ENCODE data around the gene SCUBE1. TPM values are rescaled to one million over a fixed set of nuclear protein-coding genes. Genes with fewer than 3 reads are reported as not detected.

Gene SCUBE1
- total and polyA plus RNA-seq, 2 of the 4 experiments (the other 2 are of a cell fraction), result not detected

DNA sequence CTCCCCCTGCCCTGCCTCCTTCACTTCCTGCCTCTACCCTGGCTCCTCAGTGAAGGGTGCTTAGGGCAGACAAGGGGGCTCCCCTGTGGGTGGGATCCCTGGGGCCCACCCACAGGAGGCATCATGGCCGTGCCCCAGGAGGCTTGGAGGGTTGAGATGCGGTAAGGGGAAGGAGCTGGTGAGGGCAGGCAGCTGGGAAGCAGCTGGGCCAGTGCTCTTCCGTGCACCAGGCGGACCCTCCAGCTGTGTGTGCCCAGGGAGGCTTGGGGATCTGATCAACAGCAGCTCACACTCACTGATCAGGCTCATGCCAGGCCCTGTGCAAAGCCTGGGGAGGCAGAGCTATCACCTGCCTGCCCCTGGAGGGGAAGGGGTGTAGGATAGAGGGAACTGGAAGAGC, 97.0 kb downstream of the SCUBE1 start:
- Histone ChIP-seq H3K27ac (ENCODE audit: insufficient read depth, low read length) (no peak overlapping the region), H3K9ac (ENCODE audit: low read depth, low read length) (no peak overlapping the region), H3K79me1 (ENCODE audit: low read depth in 1 of 2, low read length in 2 of 2) (no peaks in the 10 kb centered on the region), H3K18ac (ENCODE audit: low read depth, low read length) (no peak overlapping the region), H4K5ac (ENCODE audit: low read depth, low read length) (no peak overlapping the region), H2BK5ac (ENCODE audit: low read depth, low read length, poor library complexity, severe bottlenecking) (no peak overlapping the region), H3K4me1 (ENCODE audit: control insufficient read depth, insufficient read depth, low read length) (no peaks in the 10 kb centered on the region), H4K8ac (ENCODE audit: low read depth in 2 of 2, low read length in 2 of 2) (no peak overlapping the region), H2BK120ac (ENCODE audit: low read depth, low read length) (no peak overlapping the region), H2AK9ac (replicated peaks; ENCODE audit: low read depth, low read length, poor library complexity) (no peak overlapping the region), H3K36me3 (ENCODE audit: control insufficient read depth, insufficient read depth, low read length) (no peaks in the 10 kb centered on the region), H3K9me1 (ENCODE audit: insufficient read depth, low read length) (no peaks in the 10 kb centered on the region), H3K4ac (ENCODE audit: low read depth, low read length) (no peak overlapping the region), H4K20me1 (ENCODE audit: insufficient read depth, low read length) (no peaks in the 10 kb centered on the region), H2BK20ac (ENCODE audit: low read depth, low read length) (no peak overlapping the region), H3K9me3 (ENCODE audit: control insufficient read depth, insufficient read depth, low read length) (no peaks in the 10 kb centered on the region), H3K4me3 (ENCODE audit: insufficient read depth, low read depth, low read length) (no peak overlapping the region), H2BK15ac (ENCODE audit: low read depth, low read length) (no peak overlapping the region), H3K27me3 (ENCODE audit: control insufficient read depth, insufficient read depth, low read length) (peaks cover 25% of the 10 kb centered on the region), H3K4me2 (ENCODE audit: low read depth, low read length) (no peak overlapping the region), H2AFZ (replicated peaks; ENCODE audit: low read length, poor library complexity) (no peak overlapping the region), H2AK5ac (ENCODE audit: low read depth, low read length) (no peak overlapping the region), H3K23ac (ENCODE audit: low read depth, low read length) (no peak overlapping the region), H4K91ac (ENCODE audit: insufficient read depth, low read depth, low read length) (no peak overlapping the region), H3K56ac (ENCODE audit: extremely low read depth, insufficient read depth, low read length) (no peak overlapping the region), H3K14ac (replicated peaks; ENCODE audit: low read depth, low read length) (no peak overlapping the region)
- CTCF ChIA-PET, result no interaction called here
- DNase-seq (no peak), ATAC-seq (ENCODE audit: low read depth) (no peak)
- 55% methylated on average over 2 of the region's 4 CpGs; no CpG with 5 or more reads in 1 of the 2 experiments for WGBS, 2 experiments (ENCODE audit: extremely low coverage in 2 of 2, insufficient read length in 1 of 2)
- in situ Hi-C loops (cut with MboI; ENCODE audit: low sequenced_read_pairs) (no loop called here), intact Hi-C loops (cut with micrococcal nuclease) (no loop called here), dilution Hi-C loops (cut with HindIII; ENCODE audit: low sequenced_read_pairs, unreplicated experiment) (no loop called here)
- TF ChIP-seq FOS (IDR thresholded peaks at IDR 0.05; ENCODE audit: low read depth, low read length) (no peak), MXI1 (IDR thresholded peaks at IDR 0.05; ENCODE audit: borderline replicate concordance, low read depth, low read length) (no peak), BHLHE40 (IDR thresholded peaks at IDR 0.05; ENCODE audit: low read depth, low read length) (no peak), MAFK (IDR thresholded peaks at IDR 0.05; ENCODE audit: low read depth, low read length) (no peak), MAZ (IDR thresholded peaks at IDR 0.05; ENCODE audit: borderline replicate concordance, low read depth, low read length) (no peak), RAD21 (IDR thresholded peaks at IDR 0.05; ENCODE audit: low read length) (no peak)
- TF ChIP-seq, protein P1, sequence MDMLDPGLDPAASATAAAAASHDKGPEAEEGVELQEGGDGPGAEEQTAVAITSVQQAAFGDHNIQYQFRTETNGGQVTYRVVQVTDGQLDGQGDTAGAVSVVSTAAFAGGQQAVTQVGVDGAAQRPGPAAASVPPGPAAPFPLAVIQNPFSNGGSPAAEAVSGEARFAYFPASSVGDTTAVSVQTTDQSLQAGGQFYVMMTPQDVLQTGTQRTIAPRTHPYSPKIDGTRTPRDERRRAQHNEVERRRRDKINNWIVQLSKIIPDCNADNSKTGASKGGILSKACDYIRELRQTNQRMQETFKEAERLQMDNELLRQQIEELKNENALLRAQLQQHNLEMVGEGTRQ (IDR thresholded peaks at IDR 0.05; ENCODE audit: low read depth, low read length), result no peak
- POLR2A ChIA-PET (ENCODE audit: unreplicated experiment), result no interaction called here
- no TSS peak for BruUV-seq (replicated peaks)

Measured in IMR-90 (cell line).